ENCODE measurements around the gene RNPS1.

The RNPS1 gene

DNA sequence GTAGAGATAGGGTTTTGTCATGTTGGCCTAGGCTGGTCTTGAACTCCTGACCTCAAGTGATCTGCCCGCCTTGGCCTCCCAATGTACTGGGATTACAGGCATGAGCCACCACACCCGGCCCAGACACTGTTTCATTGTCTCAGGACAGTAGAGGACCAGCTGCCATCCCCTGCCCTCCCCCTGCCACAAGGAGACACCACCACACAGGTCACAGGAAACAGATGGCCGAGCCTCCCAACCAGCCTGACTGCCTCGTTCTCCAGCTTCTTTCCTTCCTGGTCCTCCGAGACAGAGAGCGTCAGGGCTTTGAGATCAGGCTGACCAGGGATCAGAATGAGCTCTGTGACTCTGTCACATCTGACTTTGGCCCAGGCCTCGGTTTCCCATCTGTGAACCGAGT, 20.8 kb upstream of the RNPS1 start:
- DNase-seq (ENCODE audit: low read depth): no peak
- H3K4me3 ChIP-seq (ENCODE audit: low read depth, low read length): no peak overlapping the region
- TF ChIP-seq, protein P1, sequence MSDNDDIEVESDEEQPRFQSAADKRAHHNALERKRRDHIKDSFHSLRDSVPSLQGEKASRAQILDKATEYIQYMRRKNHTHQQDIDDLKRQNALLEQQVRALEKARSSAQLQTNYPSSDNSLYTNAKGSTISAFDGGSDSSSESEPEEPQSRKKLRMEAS (IDR thresholded peaks at IDR 0.05; ENCODE audit: low read depth, low read length): no peak
- TF ChIP-seq, protein P2, sequence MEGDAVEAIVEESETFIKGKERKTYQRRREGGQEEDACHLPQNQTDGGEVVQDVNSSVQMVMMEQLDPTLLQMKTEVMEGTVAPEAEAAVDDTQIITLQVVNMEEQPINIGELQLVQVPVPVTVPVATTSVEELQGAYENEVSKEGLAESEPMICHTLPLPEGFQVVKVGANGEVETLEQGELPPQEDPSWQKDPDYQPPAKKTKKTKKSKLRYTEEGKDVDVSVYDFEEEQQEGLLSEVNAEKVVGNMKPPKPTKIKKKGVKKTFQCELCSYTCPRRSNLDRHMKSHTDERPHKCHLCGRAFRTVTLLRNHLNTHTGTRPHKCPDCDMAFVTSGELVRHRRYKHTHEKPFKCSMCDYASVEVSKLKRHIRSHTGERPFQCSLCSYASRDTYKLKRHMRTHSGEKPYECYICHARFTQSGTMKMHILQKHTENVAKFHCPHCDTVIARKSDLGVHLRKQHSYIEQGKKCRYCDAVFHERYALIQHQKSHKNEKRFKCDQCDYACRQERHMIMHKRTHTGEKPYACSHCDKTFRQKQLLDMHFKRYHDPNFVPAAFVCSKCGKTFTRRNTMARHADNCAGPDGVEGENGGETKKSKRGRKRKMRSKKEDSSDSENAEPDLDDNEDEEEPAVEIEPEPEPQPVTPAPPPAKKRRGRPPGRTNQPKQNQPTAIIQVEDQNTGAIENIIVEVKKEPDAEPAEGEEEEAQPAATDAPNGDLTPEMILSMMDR (IDR thresholded peaks at IDR 0.05; ENCODE audit: low read depth, low read length): no peak
- TF ChIP-seq MYC (IDR thresholded peaks at IDR 0.05; ENCODE audit: low read depth, low read length): no peak
- no peak for TF ChIP-seq POLR2A (IDR thresholded peaks at IDR 0.05; ENCODE audit: extremely low read depth, insufficient read length)

GRCh38 chr16:2287916-2288547, 20.1 kb upstream of the RNPS1 start:
- TF ChIP-seq, protein P1 (IDR thresholded peaks at IDR 0.05; ENCODE audit: low read depth, low read length): no peak
- TF ChIP-seq MYC (IDR thresholded peaks at IDR 0.05; ENCODE audit: low read depth, low read length) (no peak), POLR2A (IDR thresholded peaks at IDR 0.05; ENCODE audit: extremely low read depth, insufficient read length) (no peak)
- TF ChIP-seq, protein P2 (IDR thresholded peaks at IDR 0.05; ENCODE audit: low read depth, low read length): no peak
- H3K4me3 ChIP-seq (ENCODE audit: low read depth, low read length): no peak overlapping the region
- DNase-seq (ENCODE audit: low read depth): no peak

GRCh38 chr16:2286550-2286949, 18.6 kb upstream of the RNPS1 start:
- H3K4me3 ChIP-seq (ENCODE audit: low read depth, low read length): no peak overlapping the region
- no peak for DNase-seq (ENCODE audit: low read depth)
- TF ChIP-seq, protein P2 (IDR thresholded peaks at IDR 0.05; ENCODE audit: low read depth, low read length): no peak
- TF ChIP-seq MYC (IDR thresholded peaks at IDR 0.05; ENCODE audit: low read depth, low read length): no peak
- no peak for TF ChIP-seq POLR2A (IDR thresholded peaks at IDR 0.05; ENCODE audit: extremely low read depth, insufficient read length)
- TF ChIP-seq, protein P1 (IDR thresholded peaks at IDR 0.05; ENCODE audit: low read depth, low read length): no peak

DNA sequence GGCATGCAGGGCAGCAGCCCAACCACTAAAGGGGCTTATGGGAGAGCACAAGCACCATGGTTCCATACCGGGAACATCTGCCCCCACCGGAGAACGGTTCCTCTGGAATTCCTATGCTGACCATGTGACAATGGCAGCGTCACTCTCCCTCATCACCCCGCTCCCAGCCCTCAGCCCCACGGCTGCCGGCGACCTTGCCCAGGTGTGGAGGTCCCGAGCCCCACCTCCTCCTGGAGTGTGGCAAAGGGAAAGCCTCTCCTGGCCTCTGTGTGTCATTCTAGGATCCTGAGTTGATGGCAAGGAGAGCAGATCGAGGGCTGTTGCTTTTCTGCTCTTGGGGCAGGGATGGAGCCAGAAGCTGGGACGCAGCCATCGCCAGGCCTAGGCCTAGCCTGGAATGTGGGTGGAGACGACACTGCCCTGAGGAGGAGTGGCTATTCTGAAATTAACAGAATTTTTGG, 17.8 kb upstream of the RNPS1 start:
- no peak overlapping the region for H3K4me3 ChIP-seq (ENCODE audit: low read depth, low read length)
- DNase-seq (ENCODE audit: low read depth): no peak
- TF ChIP-seq MYC (IDR thresholded peaks at IDR 0.05; ENCODE audit: low read depth, low read length) (no peak), POLR2A (IDR thresholded peaks at IDR 0.05; ENCODE audit: extremely low read depth, insufficient read length) (no peak)
- TF ChIP-seq, protein P1 (IDR thresholded peaks at IDR 0.05; ENCODE audit: low read depth, low read length): no peak
- TF ChIP-seq, protein P2 (IDR thresholded peaks at IDR 0.05; ENCODE audit: low read depth, low read length): no peak

- H3K4me3 ChIP-seq (ENCODE audit: low read depth, low read length): no peak overlapping the region
- TF ChIP-seq, protein P2 (IDR thresholded peaks at IDR 0.05; ENCODE audit: low read depth, low read length): no peak
- TF ChIP-seq POLR2A (IDR thresholded peaks at IDR 0.05; ENCODE audit: extremely low read depth, insufficient read length) (no peak), MYC (IDR thresholded peaks at IDR 0.05; ENCODE audit: low read depth, low read length) (no peak)
- TF ChIP-seq, protein P1 (IDR thresholded peaks at IDR 0.05; ENCODE audit: low read depth, low read length): no peak
- DNase-seq (ENCODE audit: low read depth): no peak
These were observed 17.1 kb upstream of the RNPS1 start for GRCh38 chr16:2284797-2285576.

All from NB4 (cell line).